IPS DF 19.7 (cell line): ENCODE results near the gene RAB3IP.
A peak's percentile ranks its signal among the peaks of the same experiment; 100 is the strongest.
"Not testable (repeated sequence)": the region's sequence is repeated elsewhere in the genome, so short reads cannot be mapped to it uniquely, and the experiment has no call there.

Experiments used
- DNase-seq: peaks from one replicate; pipeline ENCODE4 v3.0.0-alpha.2; 2013; ENCODE audit warnings: low read depth, low spot score

Gene RAB3IP

GRCh38 chr12:69755302-69755701 is 16.6 kb downstream of the RAB3IP start:
- DNase-seq, result no peak

- no peak for DNase-seq
These were observed 17.6 kb downstream of the RAB3IP start for GRCh38 chr12:69756088-69756755.

- no peak for DNase-seq
These were observed 19.4 kb downstream of the RAB3IP start for GRCh38 chr12:69758105-69758504.

GRCh38 chr12:69759581-69759980 is 20.9 kb downstream of the RAB3IP start:
- DNase-seq, result not testable (repeated sequence)

GRCh38 chr12:69765515-69765914 is 26.9 kb downstream of the RAB3IP start:
- DNase-seq, result no peak

- no peak for DNase-seq
These were observed 27.6 kb downstream of the RAB3IP start for GRCh38 chr12:69766260-69766659.

GRCh38 chr12:69779928-69780327 is 41.3 kb downstream of the RAB3IP start:
- DNase-seq, result peak; percentile 35

GRCh38 chr12:69783365-69783764 is 44.7 kb downstream of the RAB3IP start:
- no peak for DNase-seq

GRCh38 chr12:69789351-69789750 is 50.7 kb downstream of the RAB3IP start:
- DNase-seq, result no peak

- DNase-seq, result no peak
These were observed 53.9 kb downstream of the RAB3IP start for GRCh38 chr12:69792533-69792932.

- not testable (repeated sequence) for DNase-seq
These were observed 68.6 kb downstream of the RAB3IP start for GRCh38 chr12:69807101-69807897.

- DNase-seq, result no peak
These were observed 72.3 kb downstream of the RAB3IP start for GRCh38 chr12:69810870-69811498.

- DNase-seq, result no peak
These were observed 77.4 kb downstream of the RAB3IP start for GRCh38 chr12:69816082-69816481.

- DNase-seq, result no peak
These were observed 82.4 kb downstream of the RAB3IP start for GRCh38 chr12:69821032-69821455.

- DNase-seq, result no peak
These were observed 82.9 kb downstream of the RAB3IP start for GRCh38 chr12:69821456-69822159.

- DNase-seq, result no peak
These were observed 83.7 kb downstream of the RAB3IP start for GRCh38 chr12:69822201-69822860.

GRCh38 chr12:69824028-69824427 is 85.4 kb downstream of the RAB3IP start:
- no peak for DNase-seq

- no peak for DNase-seq
These were observed 86.4 kb downstream of the RAB3IP start, which contains the start of gene MYRFL for GRCh38 chr12:69824966-69825560. Gene MYRFL (plus strand): TSS chr12:69825227. CDS start chr12:69825518, 291 bp downstream.

GRCh38 chr12:69828897-69829296 is 90.2 kb downstream of the RAB3IP start:
- DNase-seq, result no peak

GRCh38 chr12:69833696-69834095 is 95.0 kb downstream of the RAB3IP start:
- no peak for DNase-seq

GRCh38 chr12:69834147-69834546 is 95.5 kb downstream of the RAB3IP start:
- no peak for DNase-seq
